NCI-H526 (cell line): ENCODE data around the gene THAP4.
A peak's percentile ranks its signal among the peaks of the same experiment; 100 is the strongest.

ENCODE experiments used
- DNase-seq, 2 experiments: peaks; one replicate each; lab custom pipeline; 2025; lab: John Stamatoyannopoulos, UW

Gene THAP4

DNA sequence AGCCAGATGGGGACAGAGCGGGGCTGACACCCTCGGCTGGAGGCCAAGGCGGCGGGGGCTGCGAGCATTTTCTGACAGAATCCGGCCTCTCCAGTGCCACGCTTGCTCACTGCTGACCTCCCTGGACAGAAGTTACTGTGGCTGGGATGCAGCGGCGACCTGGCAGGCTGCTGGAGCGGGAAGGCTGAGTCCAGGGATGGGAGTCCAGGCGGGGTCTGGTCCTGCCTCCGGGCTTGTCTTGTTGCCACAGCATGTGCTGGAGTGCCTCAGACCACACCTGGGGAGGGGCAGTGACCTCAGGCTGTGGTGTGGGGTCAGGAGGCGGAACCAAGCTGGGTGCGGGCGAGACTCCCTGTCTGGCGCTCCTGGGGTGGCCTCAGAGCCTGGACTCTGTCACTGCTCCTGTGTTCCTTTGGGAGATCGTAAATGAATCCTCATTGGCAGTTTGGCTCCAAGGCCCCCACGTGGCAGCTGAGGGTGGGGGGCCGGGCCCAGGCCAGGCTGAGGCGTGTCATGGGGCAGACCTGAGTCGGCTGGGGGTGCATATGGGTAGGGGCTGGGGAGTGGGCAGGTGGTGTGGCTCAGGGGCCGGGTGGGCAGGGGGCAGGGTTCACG is 72.9 kb downstream of the THAP4 start:
- peak in 1 of 2 experiments; percentile 23 for DNase-seq

DNA sequence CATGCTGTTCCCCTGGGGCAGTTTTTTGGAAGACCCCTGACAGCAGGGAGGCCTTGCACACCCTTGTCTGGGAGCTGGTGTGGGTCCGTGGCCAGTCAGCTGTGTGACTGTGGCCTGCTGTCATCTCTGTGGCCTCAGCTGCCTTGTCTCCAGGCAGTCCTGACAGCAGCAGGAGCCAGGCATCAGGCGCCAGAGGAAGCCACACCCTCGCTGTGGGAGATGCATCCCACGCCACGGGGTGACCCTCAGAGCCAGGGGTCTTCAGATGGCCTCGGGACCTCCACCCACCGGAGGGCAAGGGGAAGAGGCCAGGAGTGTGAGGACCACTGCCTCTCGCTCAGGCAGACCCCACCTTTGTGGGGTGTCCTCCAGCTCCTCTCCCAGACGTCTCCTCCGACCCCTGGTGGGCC is 73.4 kb downstream of the THAP4 start:
- no peak for DNase-seq

DNA sequence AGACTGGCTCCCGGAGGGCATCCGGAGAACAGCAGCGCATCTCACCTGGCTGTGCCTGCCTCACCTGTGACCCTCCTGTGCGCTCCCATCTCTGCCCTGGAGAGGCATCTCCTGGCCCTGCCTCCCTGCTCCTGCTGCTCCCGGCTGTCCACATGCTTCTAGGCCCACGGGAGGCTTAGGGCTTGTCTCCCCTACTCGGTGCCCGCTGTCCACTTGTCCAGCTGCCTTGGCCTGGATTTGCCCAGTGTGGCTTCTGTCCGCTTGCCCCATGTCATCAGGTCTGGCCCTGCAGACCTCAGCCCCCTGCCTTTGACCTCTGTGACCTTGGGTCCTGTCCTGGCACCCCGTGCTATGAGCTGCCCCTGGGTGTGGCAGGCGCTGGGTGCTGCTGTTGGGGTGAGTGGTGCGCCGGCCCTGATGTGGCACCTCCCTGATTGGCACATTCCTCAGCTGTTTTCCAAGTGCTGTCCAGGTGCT is 73.9 kb downstream of the THAP4 start:
- no peak for DNase-seq

DNA sequence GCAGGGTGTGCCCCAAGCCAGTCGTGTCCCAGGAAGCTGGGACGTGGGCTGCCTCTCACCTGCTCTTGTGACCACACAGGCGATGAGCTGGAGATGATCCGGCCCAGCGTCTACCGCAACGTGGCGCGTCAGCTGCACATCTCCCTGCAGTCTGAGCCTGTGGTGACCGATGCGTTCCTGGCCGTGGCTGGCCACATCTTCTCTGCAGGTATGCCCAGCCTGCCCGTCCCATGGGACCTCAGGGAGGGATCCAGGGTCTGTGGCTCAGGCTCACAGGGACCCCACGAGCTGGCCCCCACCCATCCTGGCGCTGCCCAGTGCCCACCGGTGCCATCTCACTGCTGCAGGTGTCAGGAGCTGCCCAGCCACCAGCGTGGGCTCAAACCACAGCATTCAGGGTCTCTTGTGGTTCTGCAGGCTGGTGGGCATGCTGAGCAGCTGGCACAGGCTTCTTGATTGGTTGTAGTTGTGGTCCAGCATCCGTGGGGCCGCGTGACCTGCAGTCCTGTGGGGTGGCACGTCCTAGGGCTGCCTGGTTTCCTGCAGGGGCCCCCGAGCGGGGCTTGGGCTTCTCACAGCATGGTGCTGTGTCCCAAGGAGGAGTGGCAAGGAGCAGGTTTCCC is 74.6 kb downstream of the THAP4 start:
- DNase-seq: no peak

DNA sequence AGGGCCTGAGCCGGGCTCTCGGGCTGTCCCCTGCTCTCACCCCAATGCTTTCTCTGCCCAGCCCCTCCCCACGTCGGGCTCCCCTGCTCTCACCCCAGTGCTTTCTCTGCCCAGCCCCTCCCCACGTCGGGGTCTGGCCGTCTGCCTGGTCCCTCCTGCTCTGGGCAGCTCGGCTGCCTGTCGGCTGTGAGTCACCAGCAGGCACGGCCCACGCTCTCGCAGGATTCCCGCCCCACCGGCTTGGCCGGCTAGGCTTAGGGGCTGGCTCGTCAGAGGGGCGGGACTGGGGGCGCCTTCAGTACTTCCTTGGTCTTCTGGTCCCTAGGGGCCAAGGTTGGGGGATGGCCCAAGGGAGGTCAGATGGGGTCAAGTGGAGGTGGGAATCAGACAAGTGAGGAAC is 75.1 kb downstream of the THAP4 start:
- no peak for DNase-seq

DNA sequence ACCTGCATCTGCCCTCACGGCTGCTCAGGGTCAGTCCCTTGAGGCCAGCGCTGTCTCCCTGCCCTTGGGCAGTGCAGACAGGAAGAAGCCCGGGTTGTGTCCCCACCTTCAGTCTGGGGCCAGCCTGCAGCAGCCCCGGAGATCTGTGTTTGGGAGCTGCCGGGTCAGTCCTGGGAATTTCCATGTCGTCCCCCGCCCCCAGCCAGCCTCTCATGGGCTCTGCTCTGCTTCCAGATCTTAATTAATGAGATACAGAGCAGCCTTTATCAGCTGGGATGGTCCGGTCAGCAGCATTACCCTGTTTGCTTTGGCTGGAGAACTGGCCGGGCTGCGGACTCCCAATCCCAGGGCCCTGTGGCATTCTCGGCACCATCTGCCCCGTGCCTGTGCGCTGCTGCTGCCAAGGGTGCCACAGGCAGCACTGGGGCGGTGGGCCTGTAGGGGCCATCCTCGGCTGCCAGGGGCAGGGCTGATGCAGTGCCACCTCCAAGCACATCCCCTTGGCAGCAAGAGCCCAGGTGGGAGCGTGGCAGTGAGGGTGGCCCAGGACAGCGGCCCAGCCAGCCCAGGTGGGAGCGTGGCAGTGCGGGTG is 76.0 kb downstream of the THAP4 start:
- DNase-seq: no peak

DNA sequence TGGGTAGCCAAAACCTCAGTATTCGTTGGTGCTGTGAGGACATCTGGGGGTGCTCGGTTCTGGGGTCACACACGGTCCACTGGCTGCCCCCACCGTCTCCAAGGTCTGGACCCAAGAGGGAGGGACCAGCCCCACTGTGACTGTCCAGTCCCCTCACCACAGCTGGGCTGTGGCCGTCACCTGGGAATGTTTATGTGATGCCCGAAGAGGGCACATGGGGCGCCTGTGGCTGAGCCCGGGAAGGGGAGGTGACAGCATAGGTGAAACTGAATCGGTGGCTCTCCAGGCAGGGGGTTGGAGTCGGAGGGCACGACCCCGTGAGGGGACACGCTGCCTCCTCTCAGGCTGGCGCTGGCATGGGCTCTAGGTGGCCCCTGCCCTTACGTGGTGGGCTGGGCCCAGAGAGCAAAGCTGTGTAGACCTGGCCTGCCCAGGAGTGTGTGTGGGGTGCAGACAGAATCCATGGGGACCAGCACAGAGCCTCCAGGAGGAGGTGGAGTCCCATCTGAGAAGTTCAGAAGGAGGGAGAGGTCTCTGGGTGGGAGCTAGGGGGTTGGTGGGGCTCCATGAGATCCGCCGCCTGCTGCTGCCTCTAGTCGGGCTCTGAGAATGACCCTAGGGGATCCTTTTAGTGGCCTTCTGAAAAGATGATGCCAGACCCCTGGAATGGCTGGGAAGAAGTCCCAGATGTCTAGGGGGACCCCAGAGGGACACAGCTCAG is 76.6 kb downstream of the THAP4 start:
- no peak for DNase-seq

DNA sequence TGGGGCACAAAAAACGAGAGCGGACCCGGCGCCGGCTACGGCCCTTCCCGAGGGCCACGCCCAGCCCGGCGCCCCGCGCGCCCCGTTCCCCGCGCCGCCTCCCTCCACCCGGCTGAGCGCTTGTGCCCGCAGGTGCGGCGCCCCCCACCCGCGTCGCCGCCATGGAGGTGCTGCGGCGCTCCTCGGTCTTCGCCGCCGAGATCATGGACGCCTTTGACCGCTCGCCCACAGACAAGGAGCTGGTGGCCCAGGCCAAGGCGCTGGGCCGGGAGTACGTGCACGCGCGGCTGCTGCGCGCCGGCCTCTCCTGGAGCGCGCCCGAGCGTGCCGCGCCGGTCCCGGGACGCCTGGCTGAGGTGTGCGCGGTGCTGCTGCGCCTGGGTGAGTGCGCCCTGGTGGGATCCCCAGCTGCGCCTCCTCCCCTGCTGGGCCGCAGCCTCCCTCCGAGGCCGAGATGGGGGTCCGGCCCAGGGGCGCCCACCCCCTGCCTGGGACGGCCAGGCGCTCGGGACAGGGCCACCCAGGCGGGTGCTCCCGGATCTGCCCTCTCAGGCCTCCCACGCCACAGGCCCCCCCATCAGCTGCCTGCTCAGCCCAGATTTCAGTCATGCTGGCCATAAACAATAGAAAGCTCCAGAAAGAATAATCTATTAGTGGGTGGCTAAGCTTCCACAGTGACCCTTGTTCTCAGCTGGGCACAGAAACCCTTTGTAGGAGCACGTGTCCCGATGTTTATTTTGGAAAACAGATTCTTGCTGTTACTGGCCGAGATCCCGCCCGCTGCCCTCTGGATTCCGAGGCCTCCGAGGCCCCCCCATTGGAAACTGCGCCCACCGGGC is 77.4 kb downstream of the THAP4 start:
- DNase-seq: peak in 1 of 2 experiments; percentile 76

DNA sequence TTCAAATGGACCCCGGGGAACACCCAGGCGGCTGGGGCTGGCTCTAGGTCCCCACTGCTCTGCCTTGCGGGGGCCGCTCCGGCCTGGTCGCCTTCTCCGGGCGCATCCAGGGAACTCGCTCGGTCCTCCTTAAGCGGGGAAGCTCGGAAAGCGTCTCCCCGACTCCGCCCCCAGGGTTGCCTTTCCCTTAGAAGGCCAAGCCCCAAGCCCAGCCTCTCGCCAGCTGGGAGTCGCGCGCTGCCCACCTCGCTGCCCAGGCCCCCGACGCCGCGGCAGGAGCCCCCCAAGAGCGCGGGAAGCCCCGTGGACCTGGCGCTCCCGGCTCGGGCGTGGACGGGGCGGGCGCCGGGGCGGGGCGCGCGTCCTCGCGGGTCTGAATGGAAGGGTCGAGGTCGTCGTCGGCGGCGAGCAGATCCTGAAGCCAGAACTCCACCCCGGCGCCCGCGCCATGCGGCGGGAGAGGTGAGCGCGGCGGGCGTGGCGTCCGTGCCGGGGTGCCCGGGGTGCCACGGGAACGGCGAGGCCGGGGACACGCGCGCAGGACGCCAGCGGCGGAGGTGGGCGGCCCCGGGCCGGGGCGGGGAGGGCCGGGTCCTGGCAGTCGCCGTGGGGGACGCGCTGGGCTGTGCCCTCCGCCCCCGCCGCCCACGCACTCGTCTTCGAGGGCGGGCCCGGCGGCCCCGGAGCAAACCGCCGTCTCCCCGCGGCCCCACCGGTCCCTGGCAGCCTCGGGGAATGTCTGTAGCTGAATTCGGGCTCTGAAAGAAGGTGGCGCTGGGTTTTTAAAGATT is 78.2 kb downstream of the THAP4 start, which contains the start of gene BOK:
Gene BOK, plus strand, starts transcription at position 214 of the 791 bp plus-strand sequence. CDS start 739 bp downstream, outside the sequence.
- DNase-seq: peak; percentile 33 to 77

DNA sequence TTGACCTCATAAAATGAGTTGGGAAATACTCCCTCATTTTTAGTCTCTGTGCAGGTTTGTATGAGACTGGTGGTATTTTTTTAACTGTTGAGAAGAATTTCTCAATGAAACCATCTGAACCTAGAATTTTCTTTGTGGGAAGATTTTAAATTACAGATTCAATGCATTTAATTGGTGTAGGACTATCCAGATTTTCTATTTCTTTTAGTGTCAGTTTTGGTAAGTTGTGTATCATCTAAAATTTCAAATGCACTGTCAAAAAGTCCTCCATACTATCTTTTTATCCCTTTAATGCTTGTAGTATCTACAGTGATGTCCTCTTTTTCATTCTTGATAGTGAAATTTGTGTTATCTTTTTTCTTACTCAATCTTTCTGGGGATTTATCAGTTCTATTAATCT is 80.2 kb downstream of the THAP4 start:
- DNase-seq: no peak

DNA sequence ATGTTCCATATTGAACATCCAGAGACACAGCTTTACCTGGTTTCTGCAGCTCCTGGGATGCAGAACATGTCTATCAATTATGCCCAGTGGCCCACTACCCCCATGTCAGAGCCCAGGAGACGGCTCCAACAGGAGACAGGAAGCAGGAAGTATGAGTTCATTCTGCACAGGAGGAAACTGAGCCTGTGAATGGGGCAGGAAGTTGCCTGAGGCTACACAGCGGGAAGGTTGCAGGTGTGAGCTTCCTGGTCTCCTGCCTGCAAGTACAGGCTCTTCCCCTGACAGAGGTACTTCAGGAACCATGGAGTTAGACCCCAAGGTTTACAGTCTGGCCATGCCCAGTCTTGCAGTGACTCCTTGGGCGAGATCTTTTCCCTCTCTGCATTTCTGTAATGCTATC is 81.2 kb downstream of the THAP4 start:
- no peak for DNase-seq

DNA sequence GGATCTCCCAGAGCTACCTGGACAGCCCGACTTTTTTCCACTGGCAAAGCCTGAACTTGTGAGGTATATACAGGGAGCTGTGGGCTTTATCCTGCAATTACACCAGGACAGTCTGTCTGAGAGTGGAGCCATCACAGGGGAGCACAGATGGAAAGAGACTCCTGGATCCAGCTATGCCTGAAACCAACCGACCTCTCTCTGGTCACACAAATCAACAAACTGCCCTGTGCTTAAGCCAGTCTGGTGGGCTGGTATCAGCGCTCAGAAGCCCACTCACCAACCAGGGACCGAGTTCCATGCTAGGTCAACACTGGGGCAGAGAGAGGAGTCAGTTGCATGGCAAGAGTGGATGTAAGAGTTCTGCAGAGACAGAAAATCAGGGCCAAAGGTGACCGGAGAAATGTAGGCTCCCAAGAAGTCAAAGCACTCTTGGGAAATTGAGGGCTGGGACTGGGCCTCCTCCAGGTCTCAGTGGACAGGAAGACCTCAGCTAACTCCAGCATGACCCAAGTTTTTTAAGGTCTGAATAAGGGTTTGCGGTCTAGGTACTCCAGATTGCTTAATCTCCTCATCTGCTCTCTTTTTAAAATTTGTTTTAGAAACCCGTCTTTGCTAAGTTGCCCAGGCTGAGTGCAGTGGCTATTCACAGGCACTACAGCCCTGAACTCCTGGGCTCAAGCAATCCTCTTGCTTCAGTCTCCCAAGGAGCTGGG is 82.2 kb downstream of the THAP4 start:
- no peak for DNase-seq

DNA sequence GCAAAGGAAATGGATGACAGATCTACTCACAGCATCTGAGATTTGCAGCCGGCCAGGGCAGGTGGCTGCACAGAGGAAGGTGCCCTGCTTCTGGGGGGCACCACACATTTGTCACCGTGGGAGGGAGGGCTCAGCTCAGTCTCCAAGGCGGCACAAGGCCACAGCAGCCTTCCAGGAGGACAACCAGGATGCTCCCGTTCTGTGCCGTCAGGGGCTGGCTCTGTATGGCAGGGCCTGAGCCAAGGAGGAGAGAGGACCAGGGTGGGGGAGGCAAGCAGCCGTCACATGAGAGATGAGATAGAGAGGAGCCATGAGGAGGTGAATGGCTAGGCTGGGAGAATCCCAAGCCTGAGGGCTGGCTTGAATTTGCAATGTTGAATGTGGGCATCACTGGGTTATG is 83.0 kb downstream of the THAP4 start:
- DNase-seq: no peak

DNA sequence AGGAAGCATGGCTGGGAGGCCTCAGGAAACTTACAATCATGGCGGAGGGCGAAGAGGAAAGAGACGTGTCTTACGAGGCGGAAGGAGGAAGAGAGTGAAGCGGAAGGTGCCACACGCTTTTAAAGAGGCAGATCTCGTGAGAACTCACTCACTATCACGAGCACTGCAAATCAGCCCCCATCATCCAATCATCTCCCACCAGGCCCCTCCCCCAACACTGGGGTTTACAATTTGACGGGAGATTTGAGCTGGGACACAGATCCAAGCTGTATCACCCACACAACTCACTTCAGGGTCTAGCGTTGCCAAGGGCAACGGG is 83.5 kb downstream of the THAP4 start:
- no peak for DNase-seq

DNA sequence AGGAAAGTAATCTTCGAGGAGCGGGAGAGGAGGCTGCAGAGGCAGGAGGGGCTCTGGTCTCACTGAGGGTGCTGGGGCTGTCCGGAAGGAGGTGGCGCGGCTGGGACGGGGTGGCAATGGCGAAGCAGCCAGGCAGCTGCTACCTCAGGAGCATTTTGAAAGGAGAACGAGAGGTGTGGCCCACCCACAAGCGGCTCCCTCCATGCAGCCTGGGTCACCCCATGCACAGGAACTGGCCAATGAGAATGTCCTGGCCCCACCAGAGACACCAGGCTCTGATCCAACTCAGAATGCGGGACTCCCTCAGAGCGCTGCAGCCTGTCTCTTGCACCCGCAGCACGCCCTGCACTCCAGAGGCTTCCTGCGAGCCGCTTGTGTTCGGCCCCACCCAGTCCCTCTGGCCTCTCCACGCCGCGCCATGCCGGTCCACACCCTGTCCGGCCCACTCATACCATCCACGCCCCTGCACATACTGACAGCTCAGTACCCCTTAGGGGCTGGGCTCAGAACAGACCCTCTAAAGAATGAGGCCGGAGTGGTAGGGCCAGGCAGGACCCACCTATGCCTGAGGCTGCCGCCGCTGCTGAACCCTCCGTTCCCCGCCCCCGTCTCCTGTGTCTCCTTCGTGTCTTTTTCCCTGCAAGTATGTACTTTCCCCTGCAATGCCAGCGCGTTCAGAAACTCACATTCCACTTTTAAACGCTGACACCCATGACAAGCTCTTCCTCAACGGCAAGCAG is 84.8 kb downstream of the THAP4 start:
- no peak for DNase-seq

DNA sequence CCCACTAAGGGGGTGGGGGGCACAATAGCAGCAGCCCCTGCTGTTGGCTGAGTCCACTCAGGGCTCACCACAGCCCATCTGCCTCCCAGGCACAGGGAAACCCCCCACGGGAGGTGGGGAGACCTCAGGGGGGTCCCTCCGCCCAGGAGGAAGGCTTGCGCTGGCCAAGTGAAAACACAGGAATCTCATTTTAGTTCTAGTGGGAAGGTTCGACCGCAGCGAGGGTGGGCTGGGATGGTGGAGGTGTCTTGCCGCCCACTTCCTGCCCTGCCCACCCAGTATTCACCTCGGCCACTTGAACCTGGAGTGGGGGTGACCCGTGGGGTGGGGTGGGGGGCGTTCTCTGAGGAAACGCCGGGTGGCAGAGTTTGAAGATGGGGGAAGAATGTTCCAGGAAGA is 85.4 kb downstream of the THAP4 start:
- no peak for DNase-seq

DNA sequence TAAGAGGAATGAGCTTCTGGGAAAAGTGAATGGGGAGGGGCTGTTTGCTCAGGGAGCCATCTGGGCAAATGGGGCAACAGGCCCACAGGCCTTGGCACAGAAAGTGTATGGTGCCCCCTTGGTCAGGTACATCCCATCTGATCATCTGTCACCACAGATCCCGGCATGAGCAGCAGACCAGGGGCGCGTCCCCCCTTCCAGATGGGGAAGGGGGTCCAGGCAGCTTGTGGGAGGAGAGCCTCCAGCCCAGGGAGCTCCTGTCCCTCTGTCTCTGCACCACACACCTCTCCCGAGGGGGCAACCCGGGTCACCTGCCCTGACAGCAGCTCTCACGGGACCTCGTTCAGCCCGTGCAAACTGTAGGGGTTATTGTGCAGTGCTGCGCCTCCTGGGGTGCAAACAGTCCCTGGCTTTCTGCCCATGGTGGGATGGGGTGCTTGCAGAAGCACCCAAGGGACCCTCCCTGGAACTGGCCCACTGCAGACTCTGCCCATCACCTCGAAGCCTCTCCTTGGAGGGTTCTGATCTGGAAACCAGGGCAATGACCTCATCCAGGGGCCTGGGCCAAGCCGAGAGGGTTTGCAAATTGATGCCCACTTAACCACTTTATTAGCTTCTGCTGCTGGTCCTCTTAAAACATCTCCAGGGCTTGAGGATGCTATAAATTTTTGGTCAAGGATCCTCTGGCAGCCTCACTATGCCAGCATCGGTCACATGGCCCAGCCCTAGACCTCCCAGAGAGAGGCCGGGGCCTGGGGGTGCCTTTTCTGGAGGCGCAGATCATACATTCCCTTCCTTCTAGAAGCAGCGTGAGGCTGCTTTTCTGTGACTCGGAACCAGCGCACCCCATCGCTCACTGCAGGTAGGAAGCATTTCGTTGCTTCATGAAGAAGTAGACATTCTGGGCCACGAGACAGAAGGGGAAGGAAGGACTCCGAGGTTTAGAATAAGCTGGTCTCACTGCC is 86.1 kb downstream of the THAP4 start:
- DNase-seq: no peak

DNA sequence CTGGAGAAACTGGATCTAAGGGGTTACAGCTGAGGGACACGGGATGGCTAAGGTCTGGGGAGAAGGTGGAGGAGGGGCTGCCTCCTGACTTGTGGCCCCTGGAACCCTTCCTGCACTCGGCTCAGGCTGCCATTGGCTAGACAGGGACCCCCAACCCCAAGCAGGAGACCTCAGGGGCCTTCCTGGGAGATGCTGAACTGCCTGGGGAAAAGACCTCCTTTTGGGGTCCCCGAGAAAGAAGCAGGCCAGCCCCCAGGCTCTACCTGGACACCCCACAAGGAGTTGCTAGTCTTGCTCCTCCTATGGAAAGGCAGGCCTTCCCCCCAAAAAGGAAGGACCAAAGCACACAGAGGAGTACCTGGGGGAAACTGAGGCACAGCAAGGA is 88.5 kb downstream of the THAP4 start:
- no peak for DNase-seq
